ENCODE data around the gene GNB3.

Gene GNB3

DNA sequence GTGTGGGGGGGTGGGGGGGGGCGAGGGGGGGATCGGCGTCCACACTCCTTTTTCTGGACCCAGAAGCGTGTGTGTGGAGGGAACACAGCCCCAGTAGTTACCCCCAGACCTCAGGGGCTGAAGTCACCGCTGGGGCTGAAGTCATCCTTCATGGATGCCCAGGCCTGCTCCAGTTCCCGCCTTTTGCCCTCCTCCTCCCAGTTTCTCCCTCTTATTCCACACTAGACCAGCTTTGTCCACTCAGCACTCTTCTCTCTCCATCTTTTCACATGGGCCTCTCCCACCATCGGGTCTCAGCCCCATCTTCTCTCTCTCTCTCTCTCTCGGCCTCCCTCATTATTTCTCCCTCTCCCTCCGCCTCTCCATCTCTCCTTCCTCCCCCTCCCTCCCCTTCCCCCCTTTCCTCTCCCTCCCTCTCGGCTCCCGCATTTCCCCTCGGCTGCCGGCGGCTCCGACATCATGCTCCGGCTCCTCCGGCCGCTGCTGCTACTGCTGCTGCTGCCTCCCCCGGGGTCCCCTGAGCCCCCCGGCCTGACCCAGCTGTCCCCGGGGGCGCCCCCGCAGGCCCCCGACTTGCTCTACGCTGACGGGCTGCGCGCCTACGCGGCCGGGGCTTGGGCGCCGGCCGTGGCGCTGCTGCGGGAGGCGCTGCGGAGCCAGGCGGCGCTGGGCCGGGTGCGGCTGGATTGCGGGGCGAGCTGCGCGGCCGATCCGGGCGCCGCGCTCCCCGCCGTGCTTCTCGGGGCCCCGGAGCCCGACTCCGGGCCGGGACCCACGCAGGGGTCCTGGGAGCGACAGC, 12.5 kb upstream of the GNB3 start, which contains the start of gene P3H3:
TSS of gene P3H3 (plus strand) at position 426 of the 799 bp plus-strand sequence. CDS start at position 460, 34 bp downstream.
- Mint-ChIP-seq H3K4me3 (peak within 1 kb of the TSS; percentile 91), H3K27ac (peak within 1 kb of the TSS; percentile 92), H3K4me1 (peaks cover 43% of the 10 kb centered on the region), H3K36me3 (peaks cover 9% of the 10 kb centered on the region), H3K9me3 (no peaks in the 10 kb centered on the region)
- no peak for DNase-seq (ENCODE audit: low spot score in 2 of 2)
- ATAC-seq = peak; percentile 46

DNA sequence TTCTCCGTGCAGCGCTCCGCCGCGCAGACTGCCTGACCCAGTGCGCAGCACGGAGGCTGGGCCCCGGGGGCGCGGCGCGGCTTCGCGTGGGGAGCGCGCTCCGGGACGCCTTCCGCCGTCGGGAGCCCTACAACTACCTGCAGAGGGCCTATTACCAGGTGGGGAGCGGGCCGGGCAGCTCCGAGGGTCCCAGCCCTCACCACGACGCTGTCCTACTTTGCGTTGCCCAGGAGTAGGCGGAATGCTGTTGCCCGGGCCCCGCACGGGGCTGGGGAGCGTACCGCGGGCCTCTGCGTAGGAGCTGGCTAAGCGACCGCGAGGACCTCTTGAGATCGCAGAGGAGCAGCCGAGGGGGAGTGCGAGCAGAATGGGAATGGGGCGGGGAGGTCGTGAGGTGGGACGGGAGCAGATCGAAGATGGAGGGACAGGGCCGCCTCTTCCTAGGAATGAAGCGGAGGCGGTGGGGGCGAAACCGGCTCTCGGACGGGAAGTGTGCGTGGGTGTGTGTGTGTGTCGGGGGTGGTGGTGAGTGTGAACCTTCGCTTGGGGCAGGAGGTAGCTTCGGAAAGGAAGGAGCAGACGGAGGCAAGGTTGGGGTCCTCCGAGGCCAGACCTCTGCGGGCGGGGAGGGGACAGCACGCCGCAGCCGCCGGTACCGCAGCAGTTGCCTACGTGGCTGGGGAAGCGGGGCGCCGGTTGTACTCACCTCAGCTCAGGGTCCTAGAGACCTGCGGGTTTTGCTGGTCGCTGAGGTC, 11.8 kb upstream of the GNB3 start:
- H3K36me3 Mint-ChIP-seq = peaks cover 9% of the 10 kb centered on the region
- H3K9me3 Mint-ChIP-seq = no peaks in the 10 kb centered on the region
- ATAC-seq = peak; percentile 58
- DNase-seq (ENCODE audit: low spot score in 2 of 2) = peak in 1 of 2 donors; percentile 66
- H3K27ac Mint-ChIP-seq = peak overlapping the region; percentile 92
- H3K4me3 Mint-ChIP-seq = peak overlapping the region; percentile 91
- peaks cover 43% of the 10 kb centered on the region for H3K4me1 Mint-ChIP-seq

DNA sequence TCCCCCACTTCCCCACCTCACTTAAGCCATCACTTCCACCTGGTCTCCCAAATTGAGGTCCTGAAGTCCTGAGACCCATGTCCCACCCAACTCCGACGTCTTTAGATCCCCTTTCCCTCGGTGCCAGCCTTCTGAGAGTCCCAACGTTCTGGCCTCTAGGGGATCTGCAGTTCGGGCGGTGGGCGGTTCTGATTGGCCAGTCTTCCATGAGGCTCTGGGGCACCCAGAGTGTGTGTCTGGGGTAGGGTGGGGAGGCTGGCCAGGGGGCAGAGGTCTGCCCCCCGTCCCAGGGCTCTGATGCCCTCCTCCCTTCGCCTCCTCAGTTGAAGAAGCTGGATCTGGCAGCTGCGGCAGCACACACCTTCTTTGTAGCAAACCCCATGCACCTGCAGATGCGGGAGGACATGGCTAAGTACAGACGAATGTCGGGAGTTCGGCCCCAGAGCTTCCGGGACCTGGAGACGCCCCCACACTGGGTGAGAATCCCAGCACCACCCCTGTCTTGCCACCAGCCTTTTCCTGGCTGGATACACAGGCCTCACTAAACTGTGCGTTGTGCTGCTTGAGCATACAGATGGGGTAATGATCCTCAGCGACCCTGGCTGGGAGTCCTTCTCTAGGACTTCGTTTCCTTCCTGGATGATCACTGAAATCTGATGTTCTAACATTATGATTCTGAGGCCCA, 11.0 kb upstream of the GNB3 start:
- no peaks in the 10 kb centered on the region for H3K9me3 Mint-ChIP-seq
- no peak for ATAC-seq
- H3K4me1 Mint-ChIP-seq = peaks cover 49% of the 10 kb centered on the region
- H3K36me3 Mint-ChIP-seq = peaks cover 9% of the 10 kb centered on the region
- peak overlapping the region; percentile 91 for H3K4me3 Mint-ChIP-seq
- DNase-seq (ENCODE audit: low spot score in 2 of 2) = no peak
- H3K27ac Mint-ChIP-seq = peak overlapping the region; percentile 92

DNA sequence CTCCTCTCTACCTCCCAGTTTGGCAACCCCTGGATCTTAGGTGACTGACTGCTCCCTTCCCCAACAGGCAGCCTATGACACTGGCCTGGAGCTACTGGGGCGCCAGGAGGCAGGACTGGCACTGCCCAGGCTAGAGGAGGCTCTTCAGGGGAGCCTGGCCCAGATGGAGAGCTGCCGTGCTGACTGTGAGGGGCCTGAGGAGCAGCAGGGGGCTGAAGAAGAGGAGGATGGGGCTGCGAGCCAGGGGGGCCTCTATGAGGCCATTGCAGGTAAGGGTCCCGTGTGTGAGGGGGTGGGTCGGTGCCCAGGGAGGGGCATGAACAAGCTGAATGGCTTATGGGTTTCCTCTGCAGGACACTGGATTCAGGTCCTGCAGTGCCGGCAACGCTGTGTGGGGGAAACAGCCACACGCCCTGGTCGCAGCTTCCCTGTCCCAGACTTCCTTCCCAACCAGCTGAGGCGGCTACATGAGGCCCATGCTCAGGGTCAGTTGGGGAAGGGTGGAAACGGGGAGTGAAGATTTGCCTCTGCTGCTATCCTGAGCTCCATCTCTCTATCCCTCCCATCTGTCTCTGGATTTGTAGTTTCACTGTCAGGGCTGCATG, 10.3 kb upstream of the GNB3 start:
- H3K4me3 Mint-ChIP-seq = peak overlapping the region; percentile 91
- DNase-seq (ENCODE audit: low spot score in 2 of 2) = no peak
- peaks cover 47% of the 10 kb centered on the region for H3K4me1 Mint-ChIP-seq
- no peak for ATAC-seq
- H3K9me3 Mint-ChIP-seq = no peaks in the 10 kb centered on the region
- H3K27ac Mint-ChIP-seq = no peak overlapping the region
- peaks cover 9% of the 10 kb centered on the region for H3K36me3 Mint-ChIP-seq

DNA sequence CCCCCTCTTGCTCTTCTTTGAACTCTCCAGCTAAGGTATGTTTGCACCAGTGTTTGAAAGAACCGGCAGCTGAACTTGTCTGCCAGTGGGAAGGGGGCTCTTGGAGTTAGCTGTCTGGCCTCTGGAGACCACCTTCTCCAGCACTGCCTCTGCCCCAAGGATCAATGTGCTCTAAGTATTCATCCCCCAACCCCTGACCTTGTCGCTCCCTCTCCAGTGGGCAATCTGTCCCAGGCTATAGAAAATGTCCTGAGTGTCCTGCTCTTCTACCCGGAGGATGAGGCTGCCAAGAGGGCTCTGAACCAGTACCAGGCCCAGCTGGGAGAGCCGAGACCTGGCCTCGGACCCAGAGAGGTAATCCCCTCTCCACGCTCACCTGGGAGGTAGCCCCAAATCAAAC, 9.7 kb upstream of the GNB3 start:
- DNase-seq (ENCODE audit: low spot score in 2 of 2) (no peak), ATAC-seq (no peak)
- Mint-ChIP-seq H3K9me3 (no peaks in the 10 kb centered on the region), H3K4me1 (peaks cover 48% of the 10 kb centered on the region), H3K4me3 (no peak overlapping the region), H3K27ac (no peak overlapping the region), H3K36me3 (peaks cover 9% of the 10 kb centered on the region)

DNA sequence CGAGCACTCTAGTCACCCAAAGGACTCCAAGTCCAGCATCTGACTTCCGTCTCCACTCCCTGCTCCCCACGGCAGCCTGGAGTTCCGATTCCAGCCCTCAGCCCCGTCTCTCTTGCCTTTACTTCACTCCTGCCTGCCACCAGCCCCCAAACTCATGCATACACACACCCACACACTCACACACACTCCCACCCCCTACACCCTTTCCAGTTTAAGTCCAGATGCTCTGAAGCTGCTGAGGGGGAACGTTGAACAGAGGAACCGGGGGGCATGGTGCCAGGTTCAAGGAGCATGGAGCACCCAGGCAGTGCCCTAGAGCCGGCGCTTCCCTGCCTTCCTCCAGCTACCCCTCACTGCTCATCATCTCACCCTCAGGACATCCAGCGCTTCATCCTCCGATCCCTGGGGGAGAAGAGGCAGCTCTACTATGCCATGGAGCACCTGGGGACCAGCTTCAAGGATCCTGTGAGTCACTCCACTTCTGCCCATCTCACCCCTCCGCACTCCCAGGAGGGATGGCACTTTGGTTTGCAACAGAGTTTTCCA, 9.2 kb upstream of the GNB3 start:
- Mint-ChIP-seq H3K36me3 (peaks cover 9% of the 10 kb centered on the region), H3K4me3 (no peak overlapping the region), H3K4me1 (peaks cover 48% of the 10 kb centered on the region), H3K9me3 (no peaks in the 10 kb centered on the region), H3K27ac (peak overlapping the region; percentile 56)
- DNase-seq (ENCODE audit: low spot score in 2 of 2) (no peak), ATAC-seq (no peak)

DNA sequence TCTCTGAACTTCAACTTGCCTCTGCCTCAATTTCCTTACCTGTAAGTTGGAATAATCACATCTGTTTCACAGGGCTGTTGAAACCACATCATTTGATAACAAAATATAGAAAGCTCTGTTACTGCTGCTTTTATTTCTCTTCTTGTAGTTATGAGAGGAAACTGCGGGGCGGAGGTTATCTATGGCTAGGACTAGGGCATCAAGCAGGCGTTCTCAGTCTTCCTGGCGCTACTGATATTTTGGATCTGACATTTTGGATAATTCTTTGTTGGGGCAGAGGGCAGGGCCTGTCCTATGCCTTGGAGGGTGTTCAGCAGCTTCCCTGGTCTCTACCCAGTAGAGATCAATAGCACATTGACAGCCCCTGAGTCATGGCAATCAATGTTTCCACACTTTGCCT, 8.6 kb upstream of the GNB3 start:
- DNase-seq (ENCODE audit: low spot score in 2 of 2) = no peak
- H3K27ac Mint-ChIP-seq = peak overlapping the region; percentile 56
- H3K4me3 Mint-ChIP-seq = no peak overlapping the region
- ATAC-seq = no peak
- H3K9me3 Mint-ChIP-seq = no peaks in the 10 kb centered on the region
- H3K4me1 Mint-ChIP-seq = peaks cover 42% of the 10 kb centered on the region
- H3K36me3 Mint-ChIP-seq = peaks cover 9% of the 10 kb centered on the region

DNA sequence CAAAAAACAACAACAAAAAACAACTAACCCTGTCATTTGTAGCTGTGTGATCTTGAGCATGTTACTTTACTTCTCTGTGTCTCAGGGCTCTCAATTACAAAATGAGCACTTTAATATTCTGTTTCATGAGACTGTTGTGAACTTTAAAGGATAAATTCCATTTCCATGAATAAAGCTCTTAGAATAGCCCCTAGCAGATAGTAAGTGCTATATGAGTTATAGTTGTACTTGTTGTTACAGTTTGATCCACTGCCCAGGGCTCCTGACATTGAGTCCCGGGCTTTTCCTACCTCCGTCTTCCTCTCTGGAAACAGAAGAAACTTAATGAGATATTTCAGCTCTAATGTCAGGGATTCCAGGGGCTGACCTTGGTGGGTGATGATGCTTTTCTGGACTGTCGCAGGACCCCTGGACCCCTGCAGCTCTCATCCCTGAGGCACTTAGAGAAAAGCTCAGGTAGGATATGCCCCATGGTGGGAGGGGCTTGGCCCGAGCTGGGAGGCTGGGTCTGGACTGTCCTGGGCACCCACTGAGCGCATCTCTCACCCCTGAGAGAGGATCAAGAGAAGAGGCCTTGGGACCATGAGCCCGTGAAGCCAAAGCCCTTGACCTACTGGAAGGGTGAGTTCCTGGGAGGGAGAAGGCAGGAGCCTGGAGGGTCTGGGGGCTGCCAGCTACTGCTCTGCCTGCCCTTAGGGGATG, 7.4 kb upstream of the GNB3 start:
- no peak for ATAC-seq
- H3K4me1 Mint-ChIP-seq = peaks cover 30% of the 10 kb centered on the region
- H3K27ac Mint-ChIP-seq = no peak overlapping the region

DNA sequence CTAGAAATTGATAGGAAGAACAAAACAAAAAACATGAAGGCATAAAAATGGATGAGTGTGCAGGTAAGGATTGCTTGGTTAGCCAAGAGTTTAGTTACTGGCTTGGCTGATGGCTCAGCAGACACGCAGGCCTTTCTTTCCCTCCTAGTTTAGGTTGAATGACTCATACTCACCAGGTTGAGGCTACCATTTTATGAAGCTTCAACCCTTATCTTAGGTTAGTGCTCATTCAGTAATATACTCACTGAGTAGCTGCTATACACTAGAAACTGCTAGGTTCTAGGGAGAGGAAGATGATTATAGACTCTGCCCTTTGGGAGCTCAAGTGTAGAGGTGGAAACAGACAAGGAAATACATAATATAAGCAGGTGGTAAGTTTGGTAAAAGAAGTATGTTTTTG, 6.5 kb upstream of the GNB3 start:
- ATAC-seq = peak; percentile 36
- Mint-ChIP-seq H3K36me3 (peaks cover 5% of the 10 kb centered on the region), H3K9me3 (no peaks in the 10 kb centered on the region), H3K27ac (no peak overlapping the region), H3K4me1 (peaks cover 23% of the 10 kb centered on the region), H3K4me3 (no peak overlapping the region)
- DNase-seq (ENCODE audit: low spot score in 2 of 2) = no peak

More for the DNA sequence above, 7.4 kb upstream of the GNB3 start:
- Mint-ChIP-seq H3K9me3 (no peaks in the 10 kb centered on the region), H3K4me3 (no peak overlapping the region), H3K36me3 (peaks cover 9% of the 10 kb centered on the region)
- DNase-seq (ENCODE audit: low spot score in 2 of 2) = no peak

DNA sequence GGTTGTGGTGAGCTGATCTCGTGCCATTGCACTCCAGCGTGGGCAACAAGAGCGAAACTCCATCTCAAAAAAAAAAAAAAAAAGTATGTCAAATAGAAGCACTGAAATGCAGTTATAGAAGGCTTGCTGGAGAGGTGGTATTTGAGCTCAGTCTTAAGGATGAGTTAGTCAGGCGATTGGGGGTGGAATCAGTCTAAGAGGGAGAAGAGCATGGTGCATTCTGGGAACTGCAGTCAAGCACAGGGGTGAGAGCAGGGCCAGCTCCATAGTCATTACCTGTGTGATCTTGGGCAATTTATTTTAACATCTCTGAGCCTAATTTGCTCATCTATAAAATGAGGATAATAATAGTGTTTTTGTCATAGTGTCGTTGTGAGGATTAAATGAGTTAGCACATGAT, 5.9 kb upstream of the GNB3 start:
- Mint-ChIP-seq H3K27ac (no peak overlapping the region), H3K4me1 (peaks cover 18% of the 10 kb centered on the region), H3K9me3 (no peaks in the 10 kb centered on the region), H3K36me3 (no peaks in the 10 kb centered on the region), H3K4me3 (no peak overlapping the region)
- no peak for ATAC-seq
- no peak for DNase-seq (ENCODE audit: low spot score in 2 of 2)

DNA sequence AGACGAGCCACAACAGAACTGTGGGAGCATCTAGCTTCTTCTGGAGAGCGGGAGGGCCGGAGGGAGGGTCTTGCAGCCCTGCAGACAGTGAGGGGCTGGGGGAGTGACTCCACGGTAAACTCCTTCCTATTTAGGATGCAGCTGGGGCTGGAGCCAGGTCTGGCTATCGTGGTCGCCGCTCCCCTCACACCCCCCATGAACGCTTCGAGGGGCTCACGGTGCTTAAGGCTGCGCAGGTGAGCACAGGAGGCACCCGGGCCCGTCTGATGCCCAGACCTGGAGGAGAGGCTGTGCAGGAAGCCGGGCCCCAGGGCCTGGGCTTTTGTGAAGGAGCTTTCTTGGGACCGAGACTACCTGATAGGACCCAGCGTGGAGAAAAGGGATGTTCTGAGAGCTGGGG, 3.9 kb upstream of the GNB3 start:
- no peak overlapping the region for H3K4me3 Mint-ChIP-seq
- no peak overlapping the region for H3K27ac Mint-ChIP-seq
- H3K4me1 Mint-ChIP-seq = peaks cover 18% of the 10 kb centered on the region
- no peak for ATAC-seq
- no peaks in the 10 kb centered on the region for H3K9me3 Mint-ChIP-seq
- no peaks in the 10 kb centered on the region for H3K36me3 Mint-ChIP-seq
- DNase-seq (ENCODE audit: low spot score in 2 of 2) = no peak

DNA sequence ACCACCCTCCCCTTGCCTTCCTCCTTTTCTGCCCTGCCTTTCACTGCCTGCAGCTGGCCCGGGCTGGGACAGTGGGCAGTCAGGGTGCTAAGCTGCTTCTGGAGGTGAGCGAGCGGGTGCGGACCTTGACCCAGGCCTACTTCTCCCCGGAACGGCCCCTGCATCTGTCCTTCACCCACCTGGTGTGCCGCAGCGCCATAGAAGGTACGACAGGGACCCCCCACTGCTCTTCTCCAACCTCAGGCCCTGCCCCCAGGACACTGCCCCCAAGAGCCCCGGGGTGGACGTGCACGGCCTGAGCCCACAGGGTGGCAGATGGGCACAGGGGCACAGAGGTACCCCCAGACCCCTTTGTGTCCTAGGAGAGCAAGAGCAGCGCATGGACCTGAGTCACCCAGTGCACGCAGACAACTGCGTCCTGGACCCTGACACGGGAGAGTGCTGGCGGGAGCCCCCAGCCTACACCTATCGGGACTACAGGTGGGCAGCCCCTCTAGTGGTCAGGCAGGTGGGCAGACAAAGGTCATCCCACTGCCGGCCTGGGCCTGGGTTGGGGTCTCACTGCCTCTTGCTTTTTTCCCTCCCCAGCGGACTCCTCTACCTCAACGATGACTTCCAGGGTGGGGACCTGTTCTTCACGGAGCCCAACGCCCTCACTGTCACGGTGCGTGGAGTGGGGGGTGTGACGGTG, 3.2 kb upstream of the GNB3 start:
- H3K9me3 Mint-ChIP-seq = no peaks in the 10 kb centered on the region

DNA sequence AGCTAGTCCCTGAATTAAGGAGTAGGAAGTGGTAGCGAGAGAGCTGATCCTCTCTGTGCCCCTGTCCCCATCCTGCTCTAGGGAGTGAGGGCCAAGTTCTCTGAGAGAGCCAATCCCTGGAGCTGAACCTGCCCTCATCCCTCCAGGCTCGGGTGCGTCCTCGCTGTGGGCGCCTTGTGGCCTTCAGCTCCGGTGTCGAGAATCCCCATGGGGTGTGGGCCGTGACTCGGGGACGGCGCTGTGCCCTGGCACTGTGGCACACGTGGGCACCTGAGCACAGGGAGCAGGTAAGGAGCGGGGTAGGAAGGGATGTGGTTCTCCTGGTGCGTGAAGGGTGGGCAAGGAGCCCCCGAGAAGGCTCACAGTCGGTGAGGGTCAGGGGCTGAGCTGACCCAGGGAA, 1.9 kb upstream of the GNB3 start:
- Mint-ChIP-seq H3K9me3 (no peaks in the 10 kb centered on the region), H3K36me3 (no peaks in the 10 kb centered on the region), H3K27ac (no peak overlapping the region), H3K4me3 (no peak overlapping the region), H3K4me1 (peaks cover 18% of the 10 kb centered on the region)
- ATAC-seq (no peak), DNase-seq (ENCODE audit: low spot score in 2 of 2) (no peak)

More for the DNA sequence above, 3.2 kb upstream of the GNB3 start:
- Mint-ChIP-seq H3K36me3 (no peaks in the 10 kb centered on the region), H3K4me1 (peaks cover 18% of the 10 kb centered on the region), H3K27ac (no peak overlapping the region), H3K4me3 (no peak overlapping the region)
- DNase-seq (ENCODE audit: low spot score in 2 of 2) (no peak), ATAC-seq (no peak)
